Stimulated activated CD4-positive, alpha-beta T cell treated with anti-CD3 and anti-CD28 coated beads, Interleukin-12 subunit alpha, Interleukin-12 subunit beta, amount 100 ng/mL, for 4 hours (primary cell): ENCODE measurements around the gene TOMM20.
"Not testable (repeated sequence)": the region's sequence is repeated elsewhere in the genome, so short reads cannot be mapped to it uniquely, and the experiment has no call there.

Experiments
- DNase-seq: peaks from one replicate; pipeline ENCODE4 v3.0.0-alpha.2; 2020

Gene TOMM20

GRCh38 chr1:235128456-235129328 lies at the start of gene TOMM20:
Gene TOMM20 (minus strand): TSS chr1:235128837. CDS start chr1:235128715, 122 bp downstream.
- peak; percentile 89 for DNase-seq

- no peak for DNase-seq
Observed at GRCh38 chr1:235176486-235176885, 47.8 kb upstream of the TOMM20 start.

- DNase-seq: no peak
Observed at GRCh38 chr1:235169986-235170385, 41.3 kb upstream of the TOMM20 start.

GRCh38 chr1:235168375-235168774 lies 39.7 kb upstream of the TOMM20 start:
- no peak for DNase-seq

GRCh38 chr1:235161685-235162327 lies 33.2 kb upstream of the TOMM20 start:
- no peak for DNase-seq

- DNase-seq: peak; percentile 91
Observed at GRCh38 chr1:235160957-235161684, 32.5 kb upstream of the TOMM20 start, which contains the start of gene RBM34. Gene RBM34 (minus strand): TSS chr1:235161250. CDS start chr1:235161226, 24 bp downstream.

GRCh38 chr1:235160383-235160956 lies 31.8 kb upstream of the TOMM20 start:
- no peak for DNase-seq

- not testable (repeated sequence) for DNase-seq
Observed at GRCh38 chr1:235159930-235160329, 31.3 kb upstream of the TOMM20 start.

- DNase-seq: not testable (repeated sequence)
Observed at GRCh38 chr1:235159284-235159683, 30.6 kb upstream of the TOMM20 start.

- DNase-seq: no peak
Observed at GRCh38 chr1:235158680-235159079, 30.0 kb upstream of the TOMM20 start.

GRCh38 chr1:235157150-235157549 lies 28.5 kb upstream of the TOMM20 start:
- DNase-seq: no peak

GRCh38 chr1:235156740-235157139 lies 28.1 kb upstream of the TOMM20 start:
- no peak for DNase-seq

- DNase-seq: no peak
Observed at GRCh38 chr1:235156265-235156664, 27.6 kb upstream of the TOMM20 start.

GRCh38 chr1:235152235-235152634 lies 23.6 kb upstream of the TOMM20 start:
- DNase-seq: no peak

- DNase-seq: no peak
Observed at GRCh38 chr1:235151033-235151432, 22.4 kb upstream of the TOMM20 start.

GRCh38 chr1:235149824-235150223 lies 21.2 kb upstream of the TOMM20 start:
- DNase-seq: no peak

- DNase-seq: no peak
Observed at GRCh38 chr1:235147269-235147668, 18.6 kb upstream of the TOMM20 start.

GRCh38 chr1:235145639-235146038 lies 17.0 kb upstream of the TOMM20 start:
- no peak for DNase-seq

- no peak for DNase-seq
Observed at GRCh38 chr1:235142991-235143390, 14.4 kb upstream of the TOMM20 start.

GRCh38 chr1:235139315-235139714 lies 10.7 kb upstream of the TOMM20 start:
- DNase-seq: no peak

- DNase-seq: no peak
Observed at GRCh38 chr1:235138821-235139220, 10.2 kb upstream of the TOMM20 start.

- DNase-seq: no peak
Observed at GRCh38 chr1:235136111-235136510, 7.5 kb upstream of the TOMM20 start.

- DNase-seq: no peak
Observed at GRCh38 chr1:235134171-235134570, 5.5 kb upstream of the TOMM20 start.
